Kidney epithelial cell (primary cell): ENCODE measurements around the gene MEPCE. TPM values are rescaled to one million over a fixed set of nuclear protein-coding genes. Genes with fewer than 3 reads are reported as not detected.

Experiments
- DNase-seq: peaks from one replicate; pipeline ENCODE4 v3.0.0-alpha.2; 2010; ENCODE audit warnings: low read depth
- H3K27me3 ChIP-seq: 2 replicates; pipeline ENCODE4 v1.6.0; 2011; ENCODE audit warnings: low read length; ENCODE audit not compliant: control insufficient read depth, insufficient read depth
- H3K36me3 ChIP-seq: 2 replicates; pipeline ENCODE4 v1.5.1; 2011; ENCODE audit warnings: low read length; ENCODE audit not compliant: control insufficient read depth, insufficient read depth
- H3K4me3 ChIP-seq: 2 replicates; pipeline ENCODE4 v1.5.1; 2011; ENCODE audit warnings: low read depth, mild to moderate bottlenecking, control low read depth, low read length
- CTCF ChIP-seq: IDR thresholded peaks from 2 replicates; pipeline ENCODE4 v1.5.1; 2011; ENCODE audit warnings: mild to moderate bottlenecking, moderate library complexity, low read length, control low read depth, inconsistent platforms; ENCODE audit not compliant: insufficient read depth, poor library complexity, severe bottlenecking
- total RNA-seq: library from RNA; depleted of rRNA; stranded (reverse); fragments of >200 nt; gene quantifications from 2 replicates; pipeline ENCODE4 v1.2.3, GENCODE V29; 2015

MEPCE gene
- total RNA-seq, 1 donor from 2014 or later: 29.7 TPM

GRCh38 chr7:100467638-100468373, 38.2 kb downstream of the MEPCE start:
- DNase-seq: no peak
- H3K36me3 ChIP-seq: no peaks in the 10 kb centered on the region
- TF ChIP-seq CTCF: no peak
- H3K27me3 ChIP-seq: no peaks in the 10 kb centered on the region
- no peak overlapping the region for H3K4me3 ChIP-seq

GRCh38 chr7:100469227-100470044, 39.8 kb downstream of the MEPCE start:
- no peaks in the 10 kb centered on the region for H3K27me3 ChIP-seq
- no peak overlapping the region for H3K4me3 ChIP-seq
- TF ChIP-seq CTCF: peak; percentile 97
- H3K36me3 ChIP-seq: peaks cover 2% of the 10 kb centered on the region
- no peak for DNase-seq

- no peak for TF ChIP-seq CTCF
- DNase-seq: no peak
- Histone ChIP-seq H3K27me3 (no peaks in the 10 kb centered on the region), H3K4me3 (no peak overlapping the region), H3K36me3 (peaks cover 2% of the 10 kb centered on the region)
Measured at GRCh38 chr7:100471021-100471420, 41.4 kb downstream of the MEPCE start.

- no peak for DNase-seq
- no peaks in the 10 kb centered on the region for H3K27me3 ChIP-seq
- peaks cover 2% of the 10 kb centered on the region for H3K36me3 ChIP-seq
- no peak for TF ChIP-seq CTCF
- no peak overlapping the region for H3K4me3 ChIP-seq
Measured at GRCh38 chr7:100472121-100472851, 42.7 kb downstream of the MEPCE start.

GRCh38 chr7:100472854-100473499, 43.3 kb downstream of the MEPCE start:
- Histone ChIP-seq H3K4me3 (no peak overlapping the region), H3K27me3 (no peaks in the 10 kb centered on the region), H3K36me3 (peaks cover 2% of the 10 kb centered on the region)
- TF ChIP-seq CTCF: no peak
- no peak for DNase-seq
